Lung microvascular endothelial cell (primary cell): ENCODE results near the gene OTULINL. TPM values are rescaled to one million over a fixed set of nuclear protein-coding genes. Genes with fewer than 3 reads are reported as not detected.

Source experiments
- total RNA-seq: library from RNA; depleted of rRNA; stranded (reverse); fragments of >200 nt; gene quantifications from 2 replicates; pipeline ENCODE4 v1.2.1, GENCODE V29; 2014

OTULINL gene
- total RNA-seq, 1 donor from 2014 or later: 0.40 TPM

Other genes starting within 250 kb of the OTULINL start
- gene OTULIN, start 82.9 kb downstream of the OTULINL start, total RNA-seq: 10.2 and 16.1 TPM in 2 replicates